ENCODE results near the gene ATAD3C. TPM values are rescaled to one million over a fixed set of nuclear protein-coding genes. Genes with fewer than 3 reads are reported as not detected.
"Not testable (repeated sequence)": the region's sequence is repeated elsewhere in the genome, so short reads cannot be mapped to it uniquely, and the experiment has no call there.

Gene ATAD3C
- total RNA-seq, 2 donors from 2014 or later = 1.1 to 1.9 TPM

DNA sequence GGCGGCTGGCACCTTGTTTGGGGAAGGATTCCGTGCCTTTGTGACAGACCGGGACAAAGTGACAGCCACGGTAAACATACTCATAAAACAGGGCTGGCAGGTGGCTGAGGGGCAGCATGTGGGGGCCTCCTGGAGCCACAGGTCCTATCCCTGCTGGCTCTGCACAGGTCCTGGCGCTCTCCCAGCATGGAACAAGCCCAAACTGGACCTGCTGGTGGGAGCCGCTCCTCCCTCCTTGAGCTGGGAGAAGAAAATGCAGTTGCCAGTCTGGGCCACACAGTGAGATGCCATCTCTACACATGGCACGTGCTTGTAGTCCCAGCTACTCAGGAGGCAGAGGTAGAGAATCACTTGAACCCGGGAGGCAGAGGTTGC is 2.9 kb downstream of the ATAD3C start:
- DNase-seq (ENCODE audit: low spot score in 2 of 2); ATAC-seq; H3K36me3 Mint-ChIP-seq; H3K9me3 Mint-ChIP-seq; H3K27ac Mint-ChIP-seq: not testable (repeated sequence)

DNA sequence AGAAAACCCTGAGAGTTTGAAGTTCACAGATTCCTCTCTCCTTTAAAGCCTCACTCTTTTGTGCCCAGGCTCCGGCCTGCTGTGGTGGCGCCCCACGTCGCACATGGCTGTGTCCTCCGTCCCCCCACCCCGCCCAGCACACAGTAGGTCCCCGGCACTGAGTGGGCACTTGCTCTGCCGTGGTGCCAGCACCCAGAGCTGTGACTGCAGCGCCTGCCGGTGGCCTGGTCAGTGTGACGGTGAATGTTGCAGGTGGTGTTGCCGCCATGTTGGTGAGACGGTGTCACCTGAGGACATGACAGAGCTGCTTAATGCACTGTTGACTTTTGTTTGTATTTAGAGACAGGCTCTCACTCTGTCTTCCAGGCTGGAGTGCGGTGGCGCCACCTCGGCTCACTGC is 3.4 kb downstream of the ATAD3C start:
- no peaks in the 10 kb centered on the region for H3K36me3 Mint-ChIP-seq

DNA sequence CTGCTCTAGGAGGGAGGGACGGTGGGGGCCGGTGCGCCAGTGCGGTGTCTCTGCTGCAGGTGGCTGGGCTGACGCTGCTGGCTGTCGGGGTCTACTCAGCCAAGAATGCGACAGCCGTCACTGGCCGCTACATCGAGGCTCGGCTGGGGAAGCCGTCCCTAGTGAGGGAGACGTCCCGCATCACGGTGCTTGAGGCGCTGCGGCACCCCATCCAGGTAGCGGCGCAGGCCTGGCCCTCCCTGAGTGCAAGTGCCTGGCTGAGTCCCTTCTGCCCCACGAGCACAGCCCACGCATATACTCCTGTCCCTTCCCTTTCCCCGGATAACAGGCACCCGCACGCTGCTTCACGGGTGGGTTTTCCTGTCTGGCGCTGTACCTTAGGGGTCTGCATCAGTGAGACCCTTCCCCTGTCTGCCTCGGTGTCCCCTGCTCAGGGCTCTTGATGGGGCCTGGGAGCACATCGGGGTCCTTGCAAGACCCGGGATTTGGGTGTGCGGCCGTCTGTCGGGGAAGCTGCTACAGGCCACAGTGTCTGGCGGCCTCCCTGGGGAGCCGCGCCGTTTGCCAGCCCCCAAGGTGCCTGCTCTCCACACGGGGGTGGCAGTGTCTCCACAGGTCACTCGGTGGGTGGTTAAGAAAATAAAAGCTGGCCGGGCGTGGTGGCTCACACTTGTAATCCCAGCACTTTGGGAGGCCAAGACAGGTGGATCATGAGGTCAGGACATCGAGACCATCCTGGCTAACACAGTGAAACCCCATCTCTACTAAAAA is 5.0 kb downstream of the ATAD3C start:
- not testable (repeated sequence) for ATAC-seq; H3K36me3 Mint-ChIP-seq; DNase-seq (ENCODE audit: low spot score in 2 of 2); H3K9me3 Mint-ChIP-seq; H3K27ac Mint-ChIP-seq

More for the DNA sequence above, 3.4 kb downstream of the ATAD3C start:
- ATAC-seq (no peak), DNase-seq (ENCODE audit: low spot score in 2 of 2) (no peak)
- Mint-ChIP-seq H3K9me3 (no peaks in the 10 kb centered on the region), H3K27ac (no peak overlapping the region)

DNA sequence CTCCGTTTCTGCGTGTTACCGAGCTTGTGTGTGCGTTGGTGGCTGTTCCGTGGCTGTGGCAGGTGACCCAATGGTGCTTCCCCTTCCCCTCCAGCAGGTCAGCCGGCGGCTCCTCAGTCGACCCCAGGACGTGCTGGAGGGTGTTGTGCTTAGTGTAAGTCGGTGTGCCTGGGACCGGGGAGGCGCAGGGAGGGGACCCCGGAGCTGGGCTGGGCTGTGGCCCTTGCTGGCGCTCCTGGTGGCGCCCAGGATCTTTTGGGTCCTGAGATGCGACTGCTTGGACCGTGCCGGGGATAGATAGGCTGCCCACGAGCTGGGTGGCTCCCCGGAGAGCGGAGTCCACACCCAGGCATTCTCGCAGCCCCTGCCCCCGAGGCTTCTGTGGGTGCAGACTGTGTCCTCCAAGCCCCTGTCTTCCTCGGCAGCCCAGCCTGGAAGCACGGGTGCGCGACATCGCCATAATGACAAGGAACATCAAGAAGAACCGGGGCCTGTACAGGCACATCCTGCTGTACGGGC is 5.9 kb downstream of the ATAD3C start:
- H3K27ac Mint-ChIP-seq = no peak overlapping the region
- no peaks in the 10 kb centered on the region for H3K36me3 Mint-ChIP-seq
- ATAC-seq (no peak), DNase-seq (ENCODE audit: low spot score in 2 of 2) (no peak)
- no peaks in the 10 kb centered on the region for H3K9me3 Mint-ChIP-seq

DNA sequence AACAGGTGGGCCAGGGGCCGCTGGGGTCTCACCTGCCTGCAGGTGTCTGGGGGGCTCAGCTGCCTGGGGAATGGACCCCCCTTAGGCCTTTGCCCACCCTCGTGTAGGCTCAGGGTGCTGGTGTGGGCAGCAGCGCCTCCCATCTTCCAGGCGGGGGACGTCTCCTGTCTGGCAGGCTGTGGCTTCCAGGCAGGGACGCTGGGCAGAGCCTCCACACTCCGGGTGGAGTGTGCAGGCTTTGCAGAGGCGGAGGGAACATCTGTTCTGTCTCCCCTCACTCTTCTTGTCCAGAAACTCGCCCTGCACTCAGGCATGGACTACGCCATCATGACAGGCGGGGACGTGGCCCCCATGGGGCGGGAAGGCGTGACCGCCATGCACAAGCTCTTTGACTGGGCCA is 6.4 kb downstream of the ATAD3C start:
- not testable (repeated sequence) for DNase-seq (ENCODE audit: low spot score in 2 of 2); ATAC-seq; H3K27ac Mint-ChIP-seq; H3K36me3 Mint-ChIP-seq; H3K9me3 Mint-ChIP-seq

DNA sequence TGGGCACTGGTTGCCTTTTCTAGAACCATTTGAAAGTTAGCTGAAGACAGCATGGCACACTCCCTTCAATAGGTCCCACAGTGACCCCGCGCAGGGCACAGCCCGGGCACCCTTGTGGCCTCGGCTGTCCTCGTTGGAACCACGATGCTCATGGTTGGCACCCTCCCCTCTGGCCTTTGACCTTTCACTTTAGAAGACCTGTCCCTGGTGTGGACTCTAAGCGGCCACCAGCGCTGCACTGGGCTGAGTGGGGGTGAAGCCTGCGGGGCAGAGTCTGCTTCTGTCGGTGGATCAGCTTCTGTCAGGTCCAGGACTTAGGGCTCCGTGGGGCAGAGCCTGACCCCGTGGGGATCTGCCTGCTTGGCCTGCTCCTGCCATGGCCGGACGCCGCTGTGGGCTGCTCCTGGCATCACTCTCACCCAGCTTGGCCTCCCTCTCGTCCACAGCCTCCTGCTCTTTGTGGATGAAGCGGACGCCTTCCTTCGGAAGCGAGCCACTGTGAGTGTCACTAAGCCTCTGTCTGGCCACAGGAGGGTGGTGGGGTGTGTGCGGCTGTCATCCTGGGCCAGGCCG is 7.3 kb downstream of the ATAD3C start:
- H3K36me3 Mint-ChIP-seq; ATAC-seq; H3K9me3 Mint-ChIP-seq; DNase-seq (ENCODE audit: low spot score in 2 of 2); H3K27ac Mint-ChIP-seq: not testable (repeated sequence)

DNA sequence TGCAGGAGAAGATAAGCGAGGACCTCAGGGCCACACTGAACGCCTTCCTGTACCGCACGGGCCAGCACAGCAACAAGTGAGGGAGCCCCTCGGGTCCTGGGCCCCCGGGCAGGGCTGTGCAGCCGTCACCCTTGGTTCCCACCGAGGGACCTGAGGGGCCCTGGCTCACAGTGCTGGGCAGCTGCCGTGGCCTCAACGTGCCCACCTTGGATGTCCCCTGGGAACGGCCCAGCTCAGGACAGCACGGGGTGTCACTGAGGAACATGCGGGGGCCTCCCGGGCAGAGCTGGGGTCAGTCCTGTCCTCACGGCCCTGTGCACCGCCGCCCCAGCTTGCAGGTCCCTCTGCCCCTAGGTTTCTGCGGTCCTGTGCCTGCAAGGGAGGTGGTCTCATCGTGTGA is 9.7 kb downstream of the ATAD3C start:
- not testable (repeated sequence) for ATAC-seq; DNase-seq (ENCODE audit: low spot score in 2 of 2); H3K27ac Mint-ChIP-seq; H3K36me3 Mint-ChIP-seq; H3K9me3 Mint-ChIP-seq

DNA sequence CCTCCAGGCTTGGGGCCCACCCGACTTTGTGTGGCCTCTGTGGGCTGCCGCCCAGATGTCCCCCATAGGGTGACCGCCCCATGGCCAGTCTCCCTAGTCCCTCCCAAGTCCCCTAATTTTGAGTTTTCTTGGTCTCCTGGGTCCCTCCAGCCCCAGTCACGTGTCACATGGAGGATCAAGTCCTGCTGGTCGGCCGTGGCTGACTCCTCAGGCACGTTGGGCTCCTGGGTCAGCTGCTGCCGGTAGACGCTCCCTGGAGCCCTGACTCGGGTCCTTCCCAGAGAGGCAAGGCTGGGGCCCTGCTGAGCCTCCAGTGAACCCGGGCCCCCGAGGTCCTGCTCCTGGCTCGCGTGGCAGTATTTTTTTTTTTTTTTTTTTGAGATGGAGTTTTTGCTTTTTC is 10.2 kb downstream of the ATAD3C start:
- H3K9me3 Mint-ChIP-seq; ATAC-seq; H3K27ac Mint-ChIP-seq; DNase-seq (ENCODE audit: low spot score in 2 of 2); H3K36me3 Mint-ChIP-seq: not testable (repeated sequence)

DNA sequence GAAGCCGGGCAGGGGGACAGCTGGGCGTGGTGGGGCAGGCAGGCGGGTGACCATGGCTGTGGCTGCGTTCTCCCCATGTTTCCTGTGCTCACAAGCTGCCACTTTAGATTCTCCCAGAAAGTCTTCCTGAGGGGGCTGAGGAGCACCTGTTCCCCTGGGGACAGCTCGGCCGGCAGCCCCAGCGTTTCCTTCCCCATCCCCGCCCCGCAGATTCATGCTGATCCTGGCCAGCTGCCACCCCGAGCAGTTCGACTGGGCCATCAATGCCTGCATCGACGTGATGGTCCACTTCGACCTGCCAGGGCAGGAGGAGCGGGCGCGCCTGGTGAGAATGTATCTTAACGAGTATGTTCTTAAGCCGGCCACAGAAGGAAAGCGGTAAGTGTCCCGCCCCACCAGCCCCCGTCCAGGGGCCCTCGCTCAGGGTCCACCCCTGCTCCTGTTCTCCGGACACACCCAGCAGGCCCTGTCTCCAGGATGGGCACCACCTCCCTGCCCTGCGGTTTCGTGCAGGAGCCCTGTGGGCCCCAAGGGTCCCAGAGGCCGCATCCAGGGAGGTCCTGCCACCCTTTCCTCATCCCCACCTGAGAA is 11.1 kb downstream of the ATAD3C start:
- ATAC-seq (no peak), DNase-seq (ENCODE audit: low spot score in 2 of 2) (no peak)
- no peaks in the 10 kb centered on the region for H3K9me3 Mint-ChIP-seq
- no peak overlapping the region for H3K27ac Mint-ChIP-seq
- H3K36me3 Mint-ChIP-seq = no peaks in the 10 kb centered on the region

DNA sequence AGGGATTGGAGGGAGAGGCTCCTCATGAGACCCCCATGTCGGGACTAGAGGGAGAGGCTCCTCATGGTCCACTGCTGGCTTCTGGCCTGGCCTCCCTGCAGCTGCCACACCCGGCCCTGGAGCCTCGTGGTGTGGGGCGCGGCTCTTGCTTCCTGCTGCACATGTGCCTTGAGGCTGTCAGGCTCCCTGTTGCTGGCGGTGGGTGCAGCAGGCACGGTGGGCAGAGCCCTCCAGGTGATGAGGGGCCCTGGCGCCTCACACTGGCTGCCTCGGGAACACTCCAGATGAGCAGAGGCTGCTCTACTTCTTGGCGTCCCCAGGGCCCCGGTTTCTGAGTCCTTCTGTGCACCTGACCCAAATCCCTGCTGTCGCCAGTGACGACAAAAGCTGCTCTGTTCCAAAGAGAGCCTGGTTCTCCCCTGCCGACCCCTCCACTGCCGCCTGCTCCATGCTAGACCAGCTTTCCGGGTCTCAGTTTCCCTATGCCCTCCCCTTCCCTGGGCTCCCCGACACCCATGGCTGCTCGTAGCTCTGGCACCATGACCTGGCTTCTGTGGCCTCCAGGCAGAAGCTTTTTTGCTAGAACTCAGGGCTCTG is 12.3 kb downstream of the ATAD3C start:
- ATAC-seq = no peak
- Mint-ChIP-seq H3K27ac (peak overlapping the region in 1 of 2 donors; percentile 80), H3K9me3 (no peaks in the 10 kb centered on the region), H3K36me3 (no peaks in the 10 kb centered on the region)
- no peak for DNase-seq (ENCODE audit: low spot score in 2 of 2)

DNA sequence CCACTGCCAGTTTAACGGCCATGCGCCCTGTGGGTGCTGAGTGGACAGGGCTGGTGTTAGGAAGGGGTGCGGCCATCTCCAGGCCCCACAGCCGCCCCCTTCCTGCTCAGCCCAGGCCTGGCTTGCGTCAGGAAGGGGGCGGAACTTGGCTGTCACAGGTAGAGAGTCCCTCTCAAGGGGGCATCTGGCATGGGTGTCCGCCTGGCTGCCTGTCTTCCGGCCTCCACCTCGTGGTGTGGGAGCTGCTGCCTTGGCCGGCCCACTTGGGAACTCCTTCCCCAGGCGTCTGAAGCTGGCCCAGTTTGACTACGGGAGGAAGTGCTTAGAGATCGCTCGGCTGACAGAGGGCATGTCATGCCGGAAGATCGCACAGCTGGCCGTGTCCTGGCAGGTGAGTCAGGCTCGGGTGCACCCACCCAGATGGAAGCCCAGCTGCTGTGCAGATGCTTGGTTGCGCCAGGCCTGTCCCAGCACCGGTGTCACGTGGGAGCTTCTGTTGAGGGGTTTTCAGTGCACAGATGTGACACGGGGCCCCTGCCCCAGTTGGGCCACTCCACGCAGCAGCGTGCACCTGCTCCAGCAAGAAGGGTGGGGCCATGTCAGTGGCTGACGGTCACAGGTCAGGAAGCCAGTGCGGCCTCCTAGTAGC is 13.0 kb downstream of the ATAD3C start:
- no peaks in the 10 kb centered on the region for H3K36me3 Mint-ChIP-seq
- H3K9me3 Mint-ChIP-seq = no peaks in the 10 kb centered on the region
- ATAC-seq (peak in 1 of 2 donors; percentile 88), DNase-seq (ENCODE audit: low spot score in 2 of 2) (no peak)
- peak overlapping the region in 1 of 2 donors; percentile 80 for H3K27ac Mint-ChIP-seq

DNA sequence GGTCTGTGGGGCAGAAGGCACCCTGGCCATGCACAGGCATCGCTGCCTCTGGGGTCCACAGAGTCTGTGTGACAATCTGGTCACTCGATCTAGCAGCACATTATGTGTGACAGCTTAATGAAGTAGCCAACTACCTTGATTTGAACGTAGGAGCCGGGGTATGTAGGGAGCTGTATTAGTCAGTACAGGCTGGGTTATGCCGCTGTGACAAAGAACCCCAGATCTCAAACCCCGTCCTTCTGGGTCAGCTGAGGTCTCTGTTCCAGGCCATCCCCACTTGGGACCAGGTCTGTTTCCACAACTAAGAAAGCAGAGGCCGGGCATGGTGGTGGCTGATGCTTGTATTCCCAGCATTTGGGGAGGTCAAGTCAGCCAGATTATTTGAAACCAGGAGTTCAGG is 13.8 kb downstream of the ATAD3C start:
- Mint-ChIP-seq H3K9me3 (no peaks in the 10 kb centered on the region), H3K36me3 (no peaks in the 10 kb centered on the region), H3K27ac (peak overlapping the region in 1 of 2 donors; percentile 80)
- no peak for DNase-seq (ENCODE audit: low spot score in 2 of 2)
- ATAC-seq = no peak

DNA sequence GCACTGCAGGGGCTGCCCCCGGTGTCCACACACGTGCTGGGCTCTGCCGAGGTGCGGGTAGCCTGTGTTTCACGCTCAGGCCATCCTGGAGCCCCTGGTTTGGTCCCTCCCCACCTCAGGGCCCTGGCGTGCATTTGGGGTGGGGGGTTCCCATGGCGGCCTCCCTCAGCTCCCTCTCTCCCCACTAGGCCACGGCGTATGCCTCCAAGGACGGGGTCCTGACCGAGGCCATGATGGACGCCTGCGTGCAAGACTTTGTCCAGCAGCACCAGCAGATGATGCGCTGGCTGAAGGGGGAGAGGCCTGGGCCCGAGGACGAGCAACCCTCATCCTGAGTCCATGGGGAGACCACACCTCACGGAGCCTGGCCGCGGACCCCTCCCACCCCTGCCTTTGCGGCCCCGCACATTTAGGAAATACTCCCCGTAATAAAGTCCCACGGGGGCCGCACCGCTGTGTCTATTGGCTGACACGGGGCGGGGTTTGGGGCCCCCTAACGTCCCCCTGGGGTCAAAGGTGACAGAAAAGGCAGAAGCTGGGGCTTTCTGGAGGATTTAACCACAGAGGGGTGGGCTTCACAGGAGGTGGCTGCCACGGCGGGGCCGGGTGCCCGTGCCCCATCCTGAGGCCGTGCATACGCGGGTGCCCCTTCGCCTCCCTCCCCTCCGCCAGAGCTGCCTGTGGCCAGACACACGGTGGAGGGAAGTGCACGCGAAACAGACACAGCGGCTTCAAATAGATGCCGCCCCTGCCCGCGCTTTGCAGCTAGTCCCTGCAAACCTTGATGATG is 18.9 kb downstream of the ATAD3C start:
- not testable (repeated sequence) for ATAC-seq

DNA sequence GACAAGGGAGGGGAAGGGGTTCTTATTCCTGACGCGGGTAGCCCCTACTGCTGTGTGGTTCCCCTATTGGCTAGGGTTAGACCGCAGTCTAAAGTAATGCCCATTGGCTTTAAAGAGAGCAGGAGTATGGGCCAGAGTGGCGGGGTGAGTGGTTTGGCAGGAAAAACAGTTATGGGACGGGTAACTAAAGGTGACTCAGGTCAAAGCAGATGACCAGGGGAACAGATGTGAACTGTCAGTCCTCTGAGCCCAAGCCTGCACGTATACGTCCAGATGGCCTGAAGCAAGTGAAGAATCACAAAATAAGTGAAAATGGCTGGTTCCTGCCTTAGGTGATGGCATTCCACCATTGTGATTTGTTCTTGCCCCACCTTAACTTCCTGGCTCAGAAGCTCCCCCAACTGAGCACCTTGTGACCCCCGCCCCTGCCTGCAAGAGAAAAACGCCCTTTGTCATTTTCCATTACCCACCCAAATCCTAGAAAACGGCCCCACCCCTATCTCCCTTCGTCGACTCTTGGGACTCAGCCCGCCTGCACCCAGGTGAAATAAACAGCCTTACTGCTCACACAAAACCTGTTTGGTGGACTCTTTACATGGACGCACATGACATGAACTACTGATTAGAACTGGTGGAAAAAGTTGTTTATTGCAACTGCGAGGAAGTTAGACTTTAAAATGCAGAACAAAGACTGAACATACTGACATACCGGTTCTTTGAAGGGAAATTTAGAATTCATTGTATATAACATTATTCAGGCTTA is 21.3 kb downstream of the ATAD3C start:
- H3K9me3 Mint-ChIP-seq = no peaks in the 10 kb centered on the region
- H3K36me3 Mint-ChIP-seq = peaks cover 0 to 7% of the 10 kb centered on the region in 2 donors
- DNase-seq (ENCODE audit: low spot score in 2 of 2) (peak in 1 of 2 donors; percentile 17), ATAC-seq (peak; percentile 5 to 8)
- H3K27ac Mint-ChIP-seq = peak overlapping the region; percentile 73 to 84

More for the DNA sequence above, 18.9 kb downstream of the ATAD3C start:
- not testable (repeated sequence) for H3K36me3 Mint-ChIP-seq; DNase-seq (ENCODE audit: low spot score in 2 of 2); H3K27ac Mint-ChIP-seq; H3K9me3 Mint-ChIP-seq

DNA sequence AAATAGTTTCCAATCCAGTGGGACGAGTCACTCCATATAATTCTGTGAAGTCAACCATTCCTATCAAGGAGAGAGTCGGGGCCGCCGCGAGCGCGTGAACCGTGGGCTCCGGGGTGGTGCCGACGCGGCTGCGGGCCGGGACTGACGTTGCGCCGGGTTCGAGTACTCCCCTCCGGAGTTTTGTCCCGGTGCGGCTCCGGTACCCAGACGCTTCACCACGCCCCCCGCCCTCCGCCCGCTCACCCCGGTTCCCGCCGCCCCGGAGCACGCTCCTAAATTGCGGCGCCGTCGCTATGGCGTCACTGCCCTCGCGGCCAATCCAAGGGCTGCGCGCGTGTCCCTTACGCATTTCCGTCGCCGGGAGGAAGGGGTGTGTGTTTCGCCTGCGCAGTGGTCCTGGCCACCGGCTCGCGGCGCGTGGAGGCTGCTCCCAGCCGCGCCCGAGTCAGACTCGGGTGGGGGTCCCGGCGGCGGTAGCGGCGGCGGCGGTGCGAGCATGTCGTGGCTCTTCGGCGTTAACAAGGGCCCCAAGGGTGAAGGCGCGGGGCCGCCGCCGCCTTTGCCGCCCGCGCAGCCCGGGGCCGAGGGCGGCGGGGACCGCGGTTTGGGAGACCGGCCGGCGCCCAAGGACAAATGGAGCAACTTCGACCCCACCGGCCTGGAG is 22.0 kb downstream of the ATAD3C start, which contains the start of gene ATAD3B:
Gene ATAD3B (plus strand): TSS at position 377 of the 664 bp plus-strand sequence. CDS start 120 bp downstream, at position 497.
- peaks cover 0 to 7% of the 10 kb centered on the region in 2 donors for H3K36me3 Mint-ChIP-seq
- ATAC-seq = peak; percentile 99
- H3K9me3 Mint-ChIP-seq = no peaks in the 10 kb centered on the region
- peak; percentile 91 to 93 for DNase-seq (ENCODE audit: low spot score in 2 of 2)
- H3K27ac Mint-ChIP-seq = peak within 1 kb of the TSS; percentile 73 to 84
